ENCODE measurements around the gene ODR4.
"Not testable (repeated sequence)": the region's sequence is repeated elsewhere in the genome, so short reads cannot be mapped to it uniquely, and the experiment has no call there.

DNA sequence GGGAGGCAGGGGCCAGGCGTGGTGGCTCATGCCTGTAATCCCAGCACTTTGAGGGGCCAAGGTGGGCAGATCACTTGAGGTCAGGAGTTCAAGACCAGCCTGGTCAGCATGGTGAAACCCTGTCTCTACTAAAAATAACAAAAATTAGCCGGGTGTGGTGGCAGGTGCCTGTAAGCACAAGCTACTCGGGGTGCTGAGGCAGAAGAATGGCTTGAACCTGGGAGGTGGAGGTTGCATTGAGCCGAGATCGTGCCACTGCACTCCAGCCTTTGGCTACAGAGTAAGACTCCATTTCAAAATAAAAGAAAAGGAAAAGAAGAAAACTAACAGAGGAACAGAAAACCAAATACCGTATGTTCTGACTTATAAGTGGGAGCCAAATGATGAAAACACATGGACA, 17.1 kb downstream of the ODR4 start:
- not testable (repeated sequence) for TF ChIP-seq SMC3, POLR2A, FOS, CEBPB, MAFK, CHD1, NFE2L2 (IDR thresholded peaks at IDR 0.05; ENCODE audit: low read depth, low read length)
- TF ChIP-seq, protein P1, sequence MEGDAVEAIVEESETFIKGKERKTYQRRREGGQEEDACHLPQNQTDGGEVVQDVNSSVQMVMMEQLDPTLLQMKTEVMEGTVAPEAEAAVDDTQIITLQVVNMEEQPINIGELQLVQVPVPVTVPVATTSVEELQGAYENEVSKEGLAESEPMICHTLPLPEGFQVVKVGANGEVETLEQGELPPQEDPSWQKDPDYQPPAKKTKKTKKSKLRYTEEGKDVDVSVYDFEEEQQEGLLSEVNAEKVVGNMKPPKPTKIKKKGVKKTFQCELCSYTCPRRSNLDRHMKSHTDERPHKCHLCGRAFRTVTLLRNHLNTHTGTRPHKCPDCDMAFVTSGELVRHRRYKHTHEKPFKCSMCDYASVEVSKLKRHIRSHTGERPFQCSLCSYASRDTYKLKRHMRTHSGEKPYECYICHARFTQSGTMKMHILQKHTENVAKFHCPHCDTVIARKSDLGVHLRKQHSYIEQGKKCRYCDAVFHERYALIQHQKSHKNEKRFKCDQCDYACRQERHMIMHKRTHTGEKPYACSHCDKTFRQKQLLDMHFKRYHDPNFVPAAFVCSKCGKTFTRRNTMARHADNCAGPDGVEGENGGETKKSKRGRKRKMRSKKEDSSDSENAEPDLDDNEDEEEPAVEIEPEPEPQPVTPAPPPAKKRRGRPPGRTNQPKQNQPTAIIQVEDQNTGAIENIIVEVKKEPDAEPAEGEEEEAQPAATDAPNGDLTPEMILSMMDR (conservative IDR thresholded peaks at IDR 0.05; ENCODE audit: low read depth, low read length): not testable (repeated sequence)

Data from IMR-90 (cell line).